HG03520 (cell line): Measurements from ENCODE around the gene PLTP.
"Not testable (repeated sequence)": the region's sequence is repeated elsewhere in the genome, so short reads cannot be mapped to it uniquely, and the experiment has no call there.

Experiments
- ATAC-seq: cut with Tn5 transposase; IDR thresholded peaks from one replicate; pipeline ENCODE4 v1.9.1; 2021; ENCODE audit warnings: mild to moderate bottlenecking, moderate library complexity; ENCODE audit not compliant: unreplicated experiment

Gene PLTP, protein sequence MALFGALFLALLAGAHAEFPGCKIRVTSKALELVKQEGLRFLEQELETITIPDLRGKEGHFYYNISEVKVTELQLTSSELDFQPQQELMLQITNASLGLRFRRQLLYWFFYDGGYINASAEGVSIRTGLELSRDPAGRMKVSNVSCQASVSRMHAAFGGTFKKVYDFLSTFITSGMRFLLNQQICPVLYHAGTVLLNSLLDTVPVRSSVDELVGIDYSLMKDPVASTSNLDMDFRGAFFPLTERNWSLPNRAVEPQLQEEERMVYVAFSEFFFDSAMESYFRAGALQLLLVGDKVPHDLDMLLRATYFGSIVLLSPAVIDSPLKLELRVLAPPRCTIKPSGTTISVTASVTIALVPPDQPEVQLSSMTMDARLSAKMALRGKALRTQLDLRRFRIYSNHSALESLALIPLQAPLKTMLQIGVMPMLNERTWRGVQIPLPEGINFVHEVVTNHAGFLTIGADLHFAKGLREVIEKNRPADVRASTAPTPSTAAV

DNA sequence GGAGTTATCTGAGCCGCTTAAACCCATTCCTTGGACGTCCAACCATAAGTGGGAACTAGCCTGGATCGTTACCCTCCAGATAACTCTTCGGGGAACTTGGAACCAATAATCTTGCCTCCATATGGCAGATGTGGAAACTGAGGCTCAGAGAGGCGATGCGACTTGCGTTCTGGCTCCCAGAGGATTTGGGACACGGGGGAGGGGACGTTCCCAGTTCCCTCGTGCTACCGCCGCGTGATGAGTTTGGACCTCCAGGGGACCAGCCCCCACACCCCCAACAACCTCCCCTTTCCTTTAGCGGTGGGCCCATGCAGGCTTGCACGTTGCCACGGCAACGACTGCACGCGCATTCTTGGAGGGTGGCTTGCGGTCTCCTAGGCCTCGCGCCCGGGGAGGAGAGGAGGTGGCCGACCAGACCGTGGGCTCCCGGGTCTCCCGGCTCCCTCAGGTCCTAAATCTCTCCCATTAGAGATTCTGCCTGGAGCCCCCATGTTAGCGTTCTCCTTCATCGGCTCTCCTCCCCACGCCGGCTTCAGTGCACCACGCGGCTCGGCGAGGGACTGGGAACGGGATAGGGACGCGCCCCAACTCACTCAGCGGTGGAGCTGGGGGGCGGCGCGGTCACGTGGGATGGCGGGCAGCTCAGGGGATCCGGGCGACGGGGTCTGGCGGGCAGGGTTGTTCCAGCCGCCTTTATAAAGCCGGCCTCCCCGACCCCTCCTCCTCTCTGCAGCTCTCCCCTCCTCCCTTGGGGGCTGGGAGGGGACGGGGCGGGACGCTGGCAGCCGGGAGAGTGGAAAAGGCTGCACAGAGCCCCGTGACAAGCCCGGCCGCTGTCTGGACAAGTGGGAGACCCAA lies at the start of gene PLTP:
TSS of gene PLTP (minus strand) at position 670 of the 858 bp plus-strand sequence. CDS start 703 bp downstream, outside the sequence.
- ATAC-seq = no peak

DNA sequence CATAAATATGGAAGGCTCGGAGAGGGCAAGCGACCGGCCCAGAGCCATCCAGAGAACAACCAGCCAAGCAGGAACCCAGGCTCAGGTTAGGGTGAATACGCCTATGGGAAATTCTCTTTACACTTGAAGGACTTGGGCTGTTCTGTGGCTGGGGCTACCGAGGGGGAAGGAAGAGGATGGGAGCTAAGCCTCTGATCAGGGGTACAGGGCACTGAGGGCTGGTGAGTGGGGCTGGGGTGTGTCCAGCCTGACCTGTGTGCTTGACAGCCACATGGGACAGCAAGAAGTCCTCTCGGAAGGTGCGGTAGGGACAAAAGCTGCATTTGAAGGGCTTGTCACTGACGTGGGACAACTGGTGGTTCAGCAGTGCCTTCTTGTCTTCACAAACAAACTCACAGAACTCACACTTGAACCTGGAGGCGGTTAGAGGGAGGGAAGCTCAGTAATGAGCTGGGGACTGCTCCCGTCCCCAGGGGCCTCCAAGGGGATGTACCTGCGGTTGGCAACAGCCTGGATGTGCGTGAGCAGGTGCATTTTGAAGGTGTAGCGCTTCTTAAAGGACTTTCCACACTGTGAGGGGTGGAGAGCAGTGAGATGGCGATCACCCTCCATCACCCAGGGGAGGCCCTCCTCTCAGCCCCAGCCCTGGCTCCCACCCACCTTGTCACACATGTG lies 48.1 kb upstream of the PLTP start:
- ATAC-seq = no peak

DNA sequence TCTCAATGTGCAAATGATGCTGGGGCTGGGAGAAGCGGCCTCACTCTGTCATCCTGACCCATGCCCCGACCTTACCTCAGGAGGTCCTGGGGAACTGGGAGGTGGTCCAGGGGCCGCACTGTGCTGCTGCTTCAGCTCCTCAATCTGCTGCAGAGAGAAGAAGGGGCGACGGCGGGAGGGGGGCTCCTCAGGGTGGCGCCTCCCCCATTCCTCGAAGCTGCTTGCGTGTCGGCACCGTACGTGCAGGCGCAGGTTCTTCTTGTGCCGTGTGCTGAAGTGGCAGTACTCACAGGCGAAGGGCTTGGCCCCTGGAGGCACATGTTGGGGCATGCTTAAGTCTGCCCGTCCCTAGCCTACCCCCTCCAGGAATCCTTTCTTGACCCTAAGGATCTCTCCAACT lies 47.2 kb upstream of the PLTP start:
- ATAC-seq = no peak

DNA sequence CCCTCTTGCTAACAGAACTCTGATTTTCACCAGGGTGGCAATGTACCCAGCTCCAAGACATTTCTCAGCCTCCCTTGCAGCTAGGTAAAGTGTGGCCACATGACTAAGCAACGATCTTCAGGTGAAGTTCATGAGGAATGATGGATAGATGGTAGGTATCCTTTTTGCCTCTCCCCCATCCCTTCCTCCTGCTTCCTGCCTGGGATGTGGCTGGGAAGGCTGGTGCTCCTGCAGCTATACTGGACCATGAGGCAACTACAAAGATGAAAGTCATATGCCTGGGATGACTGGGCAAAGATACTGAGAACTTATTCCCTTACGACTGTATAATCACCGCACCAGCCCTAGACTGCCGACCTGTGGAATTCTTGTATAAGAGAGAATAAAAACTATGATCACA lies 46.6 kb upstream of the PLTP start:
- ATAC-seq = no peak

DNA sequence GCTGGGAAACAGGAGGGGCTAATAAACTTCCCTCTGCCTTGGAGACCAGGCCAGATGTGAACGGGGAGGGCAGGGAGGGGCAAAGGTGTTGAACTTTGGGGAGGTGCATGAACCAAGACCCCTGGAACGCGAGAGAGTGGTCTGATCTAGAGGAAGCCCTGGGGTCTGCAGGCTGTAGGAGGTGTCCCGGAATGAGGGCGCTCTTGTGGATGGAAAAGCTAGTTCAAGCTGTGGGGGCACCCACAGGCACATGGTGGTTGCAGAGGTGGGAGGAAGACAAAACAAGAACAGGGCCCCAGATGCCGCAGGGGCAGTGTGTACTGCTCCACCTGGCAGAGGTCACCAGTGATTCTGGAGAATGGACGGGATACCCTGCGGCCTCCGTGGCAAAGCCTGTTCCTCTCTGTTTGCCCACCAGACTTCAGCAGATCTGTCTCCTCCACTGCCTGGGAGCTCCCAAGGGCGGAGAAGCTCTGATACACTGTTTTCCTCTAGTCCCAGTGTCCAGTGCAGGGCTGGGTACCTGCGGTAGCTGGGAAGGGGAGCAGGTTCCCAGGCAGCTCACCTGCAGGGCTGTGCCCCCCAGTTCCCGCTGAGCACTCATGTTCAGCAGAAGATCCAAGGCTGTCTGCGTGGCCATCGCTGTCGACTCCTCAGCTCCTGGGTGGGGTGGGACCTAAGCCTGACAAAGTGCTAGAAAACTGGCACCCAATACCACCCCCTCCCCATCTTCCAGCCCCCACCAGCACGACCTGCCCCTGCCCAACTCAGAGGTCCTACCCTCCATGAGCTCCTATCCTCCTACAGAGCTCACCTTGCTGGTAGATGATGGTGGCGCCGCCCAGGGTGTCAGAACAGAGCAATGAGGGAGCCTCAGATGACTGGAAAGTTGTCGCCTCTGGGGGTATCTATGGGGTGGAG lies 45.3 kb upstream of the PLTP start:
- no peak for ATAC-seq

DNA sequence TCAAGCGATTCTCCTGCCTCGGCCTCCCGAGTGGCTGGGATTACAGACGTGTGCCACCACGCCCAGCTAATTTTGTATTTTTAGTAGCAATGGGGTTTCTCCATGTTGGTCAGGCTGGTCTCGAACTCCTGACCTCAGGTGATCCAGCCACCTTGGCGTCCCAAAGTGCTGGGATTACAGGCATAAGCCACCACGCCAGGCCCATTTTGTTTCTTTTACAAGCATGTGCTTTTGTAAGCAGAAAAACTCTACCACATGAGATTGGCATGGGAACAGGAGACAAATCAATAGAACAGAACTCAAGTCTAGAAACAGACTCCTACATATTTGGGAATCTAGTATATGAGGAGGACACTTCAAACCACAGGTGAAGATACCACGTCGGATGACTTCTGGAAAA lies 44.4 kb upstream of the PLTP start:
- not testable (repeated sequence) for ATAC-seq

DNA sequence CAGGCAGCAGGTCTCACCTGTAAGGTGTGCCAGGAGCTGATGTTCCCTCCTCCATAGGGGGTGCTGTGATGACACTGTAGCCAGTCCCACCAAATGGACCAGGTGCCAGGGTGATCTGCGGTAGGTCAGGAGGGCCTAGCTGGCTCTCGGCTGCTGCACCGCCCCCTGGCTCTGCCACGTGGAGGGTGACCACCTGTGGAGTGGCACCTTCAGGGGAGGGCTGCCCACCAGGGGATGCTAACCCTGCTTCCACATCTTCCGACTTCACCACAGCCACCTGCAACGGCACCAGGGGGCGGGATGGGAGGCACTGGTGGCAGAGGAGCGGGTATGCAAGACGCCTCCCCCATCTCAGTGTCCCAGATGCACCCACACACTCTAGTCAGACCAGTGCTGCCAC lies 41.7 kb upstream of the PLTP start:
- no peak for ATAC-seq

DNA sequence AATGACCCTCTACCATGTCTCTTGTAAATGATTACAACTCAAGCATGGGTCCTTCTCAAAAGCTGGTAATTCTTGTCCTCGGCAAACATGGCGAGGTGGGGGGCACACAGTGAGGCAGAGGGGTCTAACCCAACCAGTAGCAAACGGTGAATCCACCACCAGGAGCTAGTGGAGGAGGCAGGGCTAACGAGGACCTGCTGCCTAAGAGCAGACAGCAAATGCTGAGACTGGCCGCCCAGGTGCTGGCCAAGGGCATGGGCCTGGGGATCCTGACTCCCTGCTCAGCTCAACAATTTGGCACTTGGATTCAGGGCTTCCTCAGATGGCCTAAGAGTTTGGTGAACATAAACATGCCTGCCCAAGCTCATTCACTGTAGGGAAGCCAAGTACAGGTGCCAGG lies 40.9 kb upstream of the PLTP start:
- ATAC-seq = no peak

DNA sequence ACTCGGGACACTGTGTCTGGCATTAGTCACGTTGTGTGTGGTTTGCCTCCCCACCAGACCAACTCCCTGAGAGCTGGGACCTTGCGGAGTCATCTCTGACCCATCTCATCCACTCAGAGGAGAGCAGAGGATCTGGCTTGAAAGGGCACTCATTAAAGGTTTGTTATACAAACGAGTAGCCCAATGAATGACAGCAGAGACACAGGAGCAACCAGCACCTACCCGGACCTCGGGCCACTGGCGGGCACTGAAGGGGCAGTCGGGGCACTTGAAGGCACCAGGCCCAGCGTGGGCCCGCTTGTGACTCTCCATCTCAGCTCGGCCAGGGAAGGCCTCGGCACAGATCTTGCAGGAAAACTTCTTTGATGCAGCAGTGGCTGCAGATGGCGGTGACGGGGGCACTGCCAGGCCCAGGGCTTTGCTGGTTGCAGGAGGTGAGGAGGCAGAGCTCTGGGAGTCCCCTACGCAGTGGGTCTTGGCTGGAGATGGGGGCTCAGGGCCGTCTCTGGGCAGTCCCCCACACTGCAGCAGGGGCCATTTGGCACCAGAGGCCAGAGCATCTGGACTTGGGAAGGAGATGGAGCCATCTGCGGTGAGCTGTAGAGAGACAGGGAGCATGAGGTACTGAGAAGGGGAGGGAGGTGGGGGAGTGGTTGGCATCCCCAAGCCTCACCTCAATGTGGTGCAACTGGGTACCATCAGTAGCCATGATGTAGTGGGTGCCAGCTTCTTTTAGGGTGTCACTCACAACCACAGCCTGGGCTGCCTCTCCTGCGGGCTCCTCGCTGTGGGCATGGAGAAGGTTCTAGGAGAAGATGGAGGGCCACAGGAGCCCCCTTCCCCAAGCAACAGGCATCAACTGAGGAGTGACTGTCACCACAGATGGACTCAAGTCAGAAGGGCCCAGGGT lies 40.2 kb upstream of the PLTP start:
- no peak for ATAC-seq

DNA sequence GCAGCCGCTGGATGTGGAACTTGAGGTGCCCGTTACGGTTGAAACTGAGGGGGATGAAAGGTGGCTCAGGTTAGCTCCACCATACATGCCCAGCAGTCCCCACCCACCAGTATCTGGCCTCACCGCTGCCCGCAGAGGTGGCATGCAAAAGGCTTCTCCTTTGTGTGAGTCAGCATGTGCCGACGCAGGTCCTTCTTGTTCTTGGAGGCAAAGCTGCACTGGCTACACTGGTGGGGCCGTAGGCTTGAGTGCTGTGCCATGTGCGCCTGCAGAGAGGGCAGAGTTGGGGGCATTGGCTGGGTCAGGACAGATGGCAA lies 38.3 kb upstream of the PLTP start:
- no peak for ATAC-seq

DNA sequence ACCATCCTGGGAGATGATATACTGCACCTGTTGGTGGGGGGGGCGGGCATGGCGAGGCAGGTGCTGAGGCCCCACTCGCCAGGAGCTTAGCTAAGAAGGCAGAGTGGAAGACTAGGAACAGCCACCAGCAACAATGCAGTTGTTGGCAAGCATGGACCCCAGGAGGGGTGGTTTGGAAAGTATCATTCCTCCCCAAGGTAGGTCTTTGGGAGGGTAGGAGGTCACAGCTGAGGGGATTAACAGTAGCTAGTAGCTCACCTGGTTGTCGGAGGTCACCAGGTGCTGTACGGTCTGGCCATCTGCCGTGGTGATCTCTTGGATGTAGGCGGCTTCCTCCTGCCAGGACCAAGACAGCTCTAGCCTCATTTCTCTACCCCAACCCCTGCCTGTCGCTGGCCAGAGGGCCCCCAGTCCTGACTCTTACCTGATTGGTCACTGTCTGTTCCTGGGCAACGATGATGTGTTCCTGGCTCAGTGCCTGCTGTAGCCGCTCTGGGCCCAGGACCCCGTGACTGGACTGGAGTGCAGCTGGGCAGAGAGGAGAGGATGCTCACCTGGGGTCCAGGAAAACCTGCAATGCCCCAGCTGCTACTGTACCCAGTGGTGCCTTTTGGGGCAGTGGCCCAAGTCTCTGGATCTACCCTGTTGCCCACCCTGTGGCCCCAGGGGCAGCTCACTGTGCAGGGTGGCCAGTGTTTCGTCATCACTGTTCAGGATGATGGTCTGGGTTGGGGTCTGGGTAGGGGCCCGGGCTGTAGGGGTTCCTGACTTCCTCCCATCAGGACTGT lies 37.8 kb upstream of the PLTP start:
- ATAC-seq = no peak

DNA sequence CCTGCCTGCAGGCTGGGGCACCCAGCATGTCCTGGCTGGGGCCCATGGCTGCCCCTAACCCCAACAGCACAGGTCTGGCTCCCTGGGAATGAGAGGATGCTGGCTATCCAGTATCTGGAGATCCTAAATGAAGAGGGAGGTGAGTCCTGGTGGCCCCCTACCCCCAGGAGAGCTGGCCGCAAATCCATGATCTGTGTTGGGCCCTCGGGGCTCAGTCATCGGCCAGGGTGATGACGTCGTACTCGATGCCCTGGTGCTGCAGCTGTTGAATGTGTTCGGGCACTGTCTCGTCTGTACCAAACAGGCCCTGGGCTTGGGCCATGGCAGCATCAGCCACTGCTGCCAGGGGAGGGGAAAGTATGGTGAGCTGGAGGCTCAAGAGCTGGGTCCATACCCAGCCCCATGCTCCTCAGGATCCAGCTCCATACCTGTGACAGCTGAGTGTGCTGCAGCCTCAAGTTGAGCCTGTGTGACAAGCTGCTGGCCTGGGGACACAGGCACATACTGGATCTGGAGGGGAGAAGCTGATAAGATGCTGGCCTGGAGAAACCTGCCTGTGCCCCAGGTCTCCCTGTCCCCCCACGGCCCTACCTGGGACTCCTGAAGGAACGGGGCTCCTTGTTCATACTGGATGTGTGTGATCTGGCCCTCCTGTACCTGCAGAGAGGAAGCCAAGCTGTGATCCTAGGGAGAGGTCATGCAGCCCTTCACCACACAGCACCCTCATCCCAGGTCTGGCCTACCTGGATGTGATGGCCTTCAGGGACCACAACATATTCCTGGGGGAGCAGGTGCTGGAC lies 37.0 kb upstream of the PLTP start:
- no peak for ATAC-seq

DNA sequence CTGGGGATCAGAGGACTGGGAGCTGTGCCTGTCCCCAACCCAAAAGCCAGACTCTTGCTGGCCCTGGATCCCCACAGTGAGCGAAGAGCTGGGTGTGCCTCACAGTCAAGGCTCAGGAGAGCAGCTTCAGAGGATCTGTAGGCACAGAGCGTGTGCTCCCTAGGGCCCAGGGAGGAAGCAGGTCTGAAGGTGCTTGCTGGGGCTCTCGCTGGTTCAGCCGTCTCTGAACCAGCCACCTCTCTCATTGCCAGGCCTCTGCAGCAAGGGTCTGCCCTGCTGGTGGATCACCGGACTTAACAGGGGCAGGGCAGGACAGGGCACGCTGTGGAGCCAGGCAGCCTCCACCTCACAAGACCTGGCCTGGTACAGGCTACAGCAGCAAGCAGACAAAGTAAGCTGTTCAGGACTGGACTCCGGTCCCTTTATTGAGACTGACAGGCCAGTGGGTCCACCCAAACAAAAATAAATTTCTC lies 36.3 kb upstream of the PLTP start:
- ATAC-seq = no peak

DNA sequence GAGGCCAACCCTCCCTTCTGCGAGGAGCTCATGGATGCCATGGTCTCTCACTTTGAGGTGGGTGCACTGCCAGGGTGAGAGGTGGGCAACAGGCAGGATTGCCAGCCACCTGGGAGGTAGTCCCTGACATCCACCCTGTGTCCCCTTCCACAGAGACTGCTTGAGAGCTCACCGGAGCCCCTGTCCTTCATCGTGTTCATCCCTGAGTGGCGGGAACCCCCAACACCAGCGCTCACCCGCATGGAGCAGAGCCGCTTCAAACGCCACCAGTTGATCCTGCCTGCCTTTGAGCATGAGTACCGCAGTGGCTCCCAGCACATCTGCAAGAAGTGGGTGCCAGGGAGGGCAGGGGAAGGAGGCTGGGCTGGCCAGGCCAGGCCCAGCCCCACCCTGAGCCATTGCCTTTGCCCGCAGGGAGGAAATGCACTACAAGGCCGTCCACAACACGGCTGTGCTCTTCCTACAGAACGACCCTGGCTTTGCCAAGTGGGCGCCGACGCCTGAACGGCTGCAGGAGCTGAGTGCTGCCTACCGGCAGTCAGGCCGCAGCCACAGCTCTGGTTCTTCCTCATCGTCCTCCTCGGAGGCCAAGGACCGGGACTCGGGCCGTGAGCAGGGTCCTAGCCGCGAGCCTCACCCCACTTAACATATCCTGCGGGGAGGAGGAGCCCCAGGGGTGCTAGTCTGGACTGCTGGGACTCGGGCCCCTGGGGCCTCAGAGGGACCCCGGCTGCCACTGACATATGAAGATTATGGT lies 35.3 kb upstream of the PLTP start:
- no peak for ATAC-seq

DNA sequence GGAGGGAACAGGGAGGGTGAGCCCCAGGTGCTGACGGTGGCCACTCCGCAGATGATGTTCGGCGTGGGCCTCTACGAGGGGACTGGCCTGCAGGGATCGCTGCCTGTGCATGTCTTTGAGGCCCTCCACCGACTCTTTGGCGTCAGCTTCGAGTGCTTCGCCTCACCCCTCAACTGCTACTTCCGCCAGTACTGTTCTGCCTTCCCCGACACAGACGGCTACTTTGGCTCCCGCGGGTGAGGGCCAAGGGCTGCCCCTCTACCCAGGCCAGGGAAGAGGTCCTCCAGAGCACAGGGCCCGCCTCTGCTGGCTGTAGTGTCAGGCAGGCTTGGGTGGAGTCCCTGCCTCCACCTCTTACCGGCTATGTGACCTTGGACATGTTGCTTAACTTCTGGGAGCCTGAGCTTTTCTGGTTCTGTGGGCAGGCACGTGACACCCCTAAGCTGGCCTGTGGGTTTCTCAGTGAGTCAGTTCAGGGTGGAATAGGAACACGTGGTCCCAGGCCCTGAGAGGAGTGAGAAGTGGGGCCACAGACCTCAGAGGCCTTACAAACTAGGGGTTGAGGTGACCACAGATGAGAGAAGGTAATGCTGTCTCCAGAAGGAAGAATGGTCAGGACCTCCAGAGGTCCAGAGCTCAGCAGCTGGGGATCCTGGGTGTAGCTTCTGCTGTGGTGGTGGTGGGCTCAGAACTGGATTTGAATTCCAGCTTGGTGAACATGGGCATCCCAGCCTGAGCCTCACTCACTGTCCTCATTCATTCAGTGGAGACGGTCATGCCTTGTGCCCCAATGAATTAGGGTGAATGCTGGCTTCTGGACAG lies 34.4 kb upstream of the PLTP start:
- no peak for ATAC-seq

DNA sequence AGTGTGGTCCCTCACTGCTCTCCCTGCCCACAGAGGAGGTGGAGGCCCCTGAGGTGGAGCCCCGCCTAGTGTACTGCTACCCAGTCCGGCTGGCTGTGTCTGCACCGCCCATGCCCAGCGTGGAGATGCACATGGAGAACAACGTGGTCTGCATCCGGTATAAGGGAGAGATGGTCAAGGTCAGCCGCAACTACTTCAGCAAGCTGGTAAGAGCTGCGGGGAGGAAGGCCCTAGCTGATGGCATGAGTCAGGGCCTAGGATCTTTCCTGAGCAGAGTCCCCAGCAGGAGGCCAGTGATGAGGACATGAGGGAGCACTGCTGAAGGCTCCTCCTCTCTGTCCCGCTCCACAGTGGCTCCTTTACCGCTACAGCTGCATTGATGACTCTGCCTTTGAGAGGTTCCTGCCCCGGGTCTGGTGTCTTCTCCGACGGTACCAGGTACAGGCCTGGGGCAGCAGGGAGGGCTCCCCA lies 33.8 kb upstream of the PLTP start:
- no peak for ATAC-seq
